Fibroblast of mammary gland (primary cell): ENCODE data around the gene RBM20.

Source experiments
- DNase-seq: peaks from one replicate; pipeline ENCODE4 v3.0.0-alpha.2; 2010; ENCODE audit warnings: low read depth
- H3K4me3 ChIP-seq: 2 replicates; pipeline ENCODE4 v1.5.1; 2011; ENCODE audit warnings: low read depth, mild to moderate bottlenecking, low read length, moderate library complexity; ENCODE audit not compliant: control insufficient read depth
- CTCF ChIP-seq: conservative IDR thresholded peaks from 2 replicates; pipeline ENCODE4 v1.5.1; 2011; ENCODE audit warnings: low read depth, low read length, inconsistent platforms; ENCODE audit not compliant: control insufficient read depth, insufficient read depth

The RBM20 gene

DNA sequence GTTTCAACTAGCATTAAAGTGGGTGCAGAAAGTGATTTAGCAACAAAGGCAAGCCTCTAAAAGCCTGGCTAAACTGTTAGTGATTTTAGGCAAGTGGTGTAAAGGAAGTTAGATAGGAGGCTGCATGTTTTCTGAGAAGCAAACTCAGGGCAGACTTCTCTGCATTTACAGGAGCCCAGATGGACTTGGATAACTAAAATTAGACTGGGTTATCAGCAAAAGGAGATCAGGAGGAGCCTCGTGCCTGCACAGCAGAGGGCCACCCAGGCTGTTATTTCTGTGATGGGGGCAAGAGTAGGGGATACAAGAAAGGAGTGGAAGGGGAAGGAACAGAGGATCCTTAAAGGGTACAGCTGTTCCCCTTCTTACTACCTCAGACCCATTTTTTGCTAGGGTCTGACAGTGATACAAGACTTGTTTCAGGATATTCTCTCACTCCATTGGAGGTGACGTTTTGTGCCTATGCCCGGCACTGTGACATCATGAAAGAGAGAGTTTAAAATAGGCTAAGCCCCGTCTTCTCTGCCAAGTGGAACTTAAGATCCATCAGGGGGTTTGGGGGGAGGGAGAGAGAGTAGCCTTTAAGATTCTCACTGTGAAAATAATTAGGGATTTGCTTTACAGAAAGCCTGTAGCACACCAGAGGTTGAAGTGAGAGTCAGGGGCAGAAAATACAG lies 178.0 kb downstream of the RBM20 start:
- TF ChIP-seq CTCF = no peak
- DNase-seq = no peak
- H3K4me3 ChIP-seq = no peak overlapping the region

DNA sequence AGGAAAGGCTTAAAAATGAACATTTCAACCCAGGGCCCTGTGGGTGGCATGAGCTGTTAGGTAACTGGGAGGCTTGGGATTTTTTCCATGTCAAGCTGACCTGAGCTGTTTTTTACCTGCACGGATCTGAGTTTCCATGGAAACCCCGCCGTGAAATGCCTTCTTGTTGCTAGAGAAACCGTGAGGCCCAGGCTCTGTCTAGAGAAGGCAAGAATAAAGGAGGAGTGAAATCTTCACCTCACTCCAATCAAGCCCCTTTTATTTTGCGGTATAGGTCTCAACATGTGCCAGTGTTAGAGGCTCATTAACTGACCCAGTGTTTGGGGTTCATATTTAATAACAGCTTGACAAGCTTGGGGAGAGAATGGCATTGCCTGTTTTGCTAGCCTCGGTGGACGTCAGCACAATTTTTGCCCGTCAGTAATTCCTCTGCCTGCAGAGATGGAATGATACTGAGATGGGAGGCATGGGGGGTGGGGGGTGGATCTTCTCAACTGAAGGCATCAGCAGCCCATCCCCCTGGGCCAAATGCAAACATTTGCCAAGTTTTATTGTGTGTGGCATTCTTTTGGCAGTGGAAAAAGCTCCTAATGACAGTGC lies 178.7 kb downstream of the RBM20 start:
- no peak overlapping the region for H3K4me3 ChIP-seq
- TF ChIP-seq CTCF = no peak
- no peak for DNase-seq

DNA sequence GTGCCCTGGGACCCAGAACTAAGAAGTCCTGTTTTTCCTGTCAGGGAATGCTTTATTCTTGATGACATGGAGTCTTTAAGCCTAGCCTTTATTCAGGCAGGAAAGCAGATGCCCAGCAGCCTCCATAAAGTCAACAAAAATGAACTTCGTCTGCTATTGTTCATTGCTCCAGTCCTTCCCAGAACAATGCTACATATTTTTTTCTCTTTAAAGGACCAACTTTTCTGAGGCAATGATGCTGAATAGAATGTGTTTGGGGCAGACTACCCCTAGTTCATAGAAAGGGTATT lies 180.0 kb downstream of the RBM20 start:
- TF ChIP-seq CTCF = no peak
- no peak for DNase-seq

GRCh38 chr10:110824660-110825059 lies 180.5 kb downstream of the RBM20 start:
- no peak overlapping the region for H3K4me3 ChIP-seq
- no peak for DNase-seq
- TF ChIP-seq CTCF = no peak

More for the DNA sequence above, 180.0 kb downstream of the RBM20 start:
- no peak overlapping the region for H3K4me3 ChIP-seq

DNA sequence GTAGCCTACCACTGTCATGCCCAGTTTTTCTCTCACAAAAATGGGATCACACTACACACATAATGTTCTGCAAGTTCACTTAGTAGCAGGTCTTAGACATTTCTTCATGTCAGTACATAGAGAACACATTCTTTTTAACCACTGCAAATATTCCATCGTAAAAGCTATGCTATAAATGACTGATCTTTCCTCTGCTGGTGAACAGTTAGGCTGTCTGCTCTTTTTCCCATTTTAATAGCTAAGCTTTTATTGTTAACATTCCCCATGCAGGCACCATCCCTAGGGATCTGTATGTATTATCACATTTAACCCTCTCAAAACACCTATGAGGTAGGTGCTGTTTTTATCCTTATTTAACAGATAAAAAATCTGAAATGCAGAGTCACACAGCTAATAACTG lies 181.4 kb downstream of the RBM20 start:
- no peak for DNase-seq
- no peak overlapping the region for H3K4me3 ChIP-seq
- no peak for TF ChIP-seq CTCF

DNA sequence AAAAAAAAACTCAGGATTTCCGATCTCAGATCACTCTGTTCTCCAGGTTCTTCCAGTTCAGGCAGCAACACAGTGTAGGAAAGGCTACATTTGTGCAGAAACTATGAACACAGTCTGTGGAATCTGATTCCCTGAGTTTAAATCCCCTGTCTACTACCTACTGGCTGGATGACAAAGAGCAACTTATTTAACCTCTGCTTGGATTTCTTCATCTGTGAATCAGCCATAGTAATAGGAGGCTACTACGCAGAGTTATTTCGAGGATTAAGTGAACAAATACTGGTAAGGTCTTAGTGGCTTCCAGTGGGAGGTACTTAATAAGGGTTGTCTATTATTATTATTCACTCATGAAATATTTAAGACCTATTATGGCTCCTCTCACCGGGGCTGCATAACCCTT lies 183.3 kb downstream of the RBM20 start:
- DNase-seq = peak; percentile 75
- H3K4me3 ChIP-seq = no peak overlapping the region
- no peak for TF ChIP-seq CTCF
